Liver (tissue), 9 donors: ENCODE measurements around the gene DCAF11. TPM values are rescaled to one million over a fixed set of nuclear protein-coding genes. Genes with fewer than 3 reads are reported as not detected.

Source experiments
- DNase-seq: peaks from one replicate; pipeline ENCODE4 v3.0.0-alpha.2; 2017; ENCODE audit warnings: low spot score
- H3K27ac ChIP-seq, 2 donors: one replicate each; pipeline ENCODE4 v1.7.0; 2013; ENCODE audit warnings: inconsistent platforms in 2 of 2, low read length in 2 of 2, control low read depth in 1 of 2, low read depth in 1 of 2, mild to moderate bottlenecking in 1 of 2
- H3K27me3 ChIP-seq, 4 donors: one replicate each; pipeline versions ENCODE4 v1.6.1 to v1.7.0; 2013; ENCODE audit warnings: low read length in 3 of 4, inconsistent platforms in 1 of 4, mild to moderate bottlenecking in 1 of 4, moderate library complexity in 1 of 4; ENCODE audit not compliant: control insufficient read depth in 4 of 4, insufficient read depth in 4 of 4
- H3K36me3 ChIP-seq, 4 donors: one replicate each; pipeline versions ENCODE4 v1.6.1 to v1.7.0; 2013; ENCODE audit warnings: low read length in 3 of 4, mild to moderate bottlenecking in 3 of 4, low read depth in 1 of 4, moderate library complexity in 1 of 4; ENCODE audit not compliant: control insufficient read depth in 4 of 4, insufficient read depth in 3 of 4
- H3K4me1 ChIP-seq, 4 donors: one replicate each; pipeline versions ENCODE4 v1.6.1 to v1.7.0; 2013; ENCODE audit warnings: low read length in 3 of 4, mild to moderate bottlenecking in 3 of 4, moderate library complexity in 1 of 4; ENCODE audit not compliant: control insufficient read depth in 4 of 4, insufficient read depth in 4 of 4
- H3K4me3 ChIP-seq, 3 donors: one replicate each; pipeline versions ENCODE4 v1.6.1 to v1.7.0; 2013; ENCODE audit warnings: low read length in 3 of 3, control low read depth in 1 of 3, low read depth in 1 of 3, mild to moderate bottlenecking in 1 of 3
- H3K9ac ChIP-seq, 2 donors: one replicate each; pipeline ENCODE4 v1.7.0; 2013; ENCODE audit warnings: low read length in 2 of 2, mild to moderate bottlenecking in 2 of 2, moderate library complexity in 2 of 2, control low read depth in 1 of 2, low read depth in 1 of 2
- H3K9me3 ChIP-seq, 4 donors: one replicate each; pipeline versions ENCODE4 v1.6.1 to v1.7.0; 2013; ENCODE audit warnings: low read length in 3 of 4; ENCODE audit not compliant: control insufficient read depth in 4 of 4
- ATF3 ChIP-seq: IDR thresholded peaks from 2 replicates; pipeline ENCODE4 v1.6.1; 2016; ENCODE audit warnings: antibody characterized with exemption
- CTCF ChIP-seq: fragments of 150-350 bp; IDR thresholded peaks from 2 replicates; pipeline ENCODE4 v1.5.1; 2017; ENCODE audit warnings: improper control_type of control experiment, low read depth, low read length; ENCODE audit not compliant: missing input control
- EGR1 ChIP-seq, 2 donors: IDR thresholded peaks; 2 replicates each; pipeline ENCODE4 v1.6.1; 2016 to 2018; ENCODE audit warnings: antibody characterized with exemption in 2 of 2, low read depth in 2 of 2
- FOXA1 ChIP-seq: IDR thresholded peaks from 2 replicates; pipeline ENCODE4 v1.6.1; 2016; ENCODE audit warnings: antibody characterized with exemption
- FOXA2 ChIP-seq: IDR thresholded peaks from 2 replicates; pipeline ENCODE4 v1.6.1; 2016; ENCODE audit warnings: antibody characterized with exemption
- GABPA ChIP-seq, 2 donors: IDR thresholded peaks in 1 of 2; conservative IDR thresholded peaks in 1 of 2; 2 replicates each; pipeline ENCODE4 v1.6.1; 2016; ENCODE audit warnings: antibody characterized with exemption in 2 of 2, mild to moderate bottlenecking in 1 of 2, moderate library complexity in 1 of 2
- HNF4A ChIP-seq, 2 donors: conservative IDR thresholded peaks; 2 replicates each; pipeline ENCODE4 v1.6.1; 2016; ENCODE audit warnings: antibody characterized with exemption in 2 of 2, mild to moderate bottlenecking in 2 of 2
- HNF4G ChIP-seq: IDR thresholded peaks from 2 replicates; pipeline ENCODE4 v1.6.1; 2016; ENCODE audit warnings: antibody characterized with exemption
- JUND ChIP-seq, 2 donors: IDR thresholded peaks; 2 replicates each; pipeline ENCODE4 v1.6.1; 2016; ENCODE audit warnings: antibody characterized with exemption in 2 of 2
- MAX ChIP-seq: IDR thresholded peaks from 2 replicates; pipeline ENCODE4 v1.6.1; 2016; ENCODE audit warnings: antibody characterized with exemption
- NR2F2 ChIP-seq: IDR thresholded peaks from 2 replicates; pipeline ENCODE4 v1.6.1; 2016; ENCODE audit warnings: antibody characterized with exemption
- RAD21 ChIP-seq, 2 donors: IDR thresholded peaks; 2 replicates each; pipeline ENCODE4 v1.6.1; 2016; ENCODE audit warnings: antibody characterized with exemption in 2 of 2, mild to moderate bottlenecking in 2 of 2
- RXRA ChIP-seq, 2 donors: IDR thresholded peaks; 2 replicates each; pipeline ENCODE4 v1.6.1; 2017 to 2018; ENCODE audit warnings: antibody characterized with exemption in 2 of 2, mild to moderate bottlenecking in 1 of 2
- SP1 ChIP-seq: IDR thresholded peaks from 2 replicates; pipeline ENCODE4 v1.6.1; 2018; ENCODE audit warnings: antibody characterized with exemption, mild to moderate bottlenecking
- TAF1 ChIP-seq: conservative IDR thresholded peaks from 2 replicates; pipeline ENCODE4 v1.6.1; 2016; ENCODE audit warnings: antibody characterized with exemption, mild to moderate bottlenecking
- YY1 ChIP-seq: IDR thresholded peaks from 2 replicates; pipeline ENCODE4 v1.6.1; 2016; ENCODE audit warnings: antibody characterized with exemption, mild to moderate bottlenecking
- WGBS: extraction: QIAGEN DNeasy Blood & Tissue Kit; methylation state at CpG from one replicate; pipeline ENCODE4 v1.1.7; 2013; 5-methylcytosine and 5-hydroxymethylcytosine counted together
- polyA plus RNA-seq, 2 donors: library from polyadenylated mRNA; stranded (reverse) in 1 of 2; unstranded in 1 of 2; fragments of 200-250 nt in 1 of 2; fragments of >200 nt in 1 of 2; fragmentation: Nextera tagmentation in 1 of 2; extraction: Ambion mirVana in 1 of 2; gene quantifications; one replicate each; pipeline versions ENCODE4 v1.2.1 to v1.2.3, GENCODE V29; 2013 to 2015
- total RNA-seq, 2 donors: library from RNA; depleted of rRNA; stranded (reverse); fragments of >200 nt; gene quantifications; one replicate each; pipeline ENCODE4 v1.2.3, GENCODE V29; 2014
- TF ChIP-seq, protein P1 (sequence below): IDR thresholded peaks from 2 replicates; pipeline ENCODE4 v1.6.1; 2016; ENCODE audit warnings: antibody characterized with exemption
- TF ChIP-seq, protein P2 (sequence below): IDR thresholded peaks from 2 replicates; pipeline ENCODE4 v1.6.1; 2016; ENCODE audit warnings: antibody characterized with exemption, mild to moderate bottlenecking
- donor health status: healthy.
- donor health status: healthy.
- donor health status: healthy.
- donor health status: healthy.
- donor health status: healthy.

DCAF11 gene
- total and polyA plus RNA-seq, 4 donors, result 30.1 to 312 (median 167) TPM

- Histone ChIP-seq H3K27me3 (no peaks in the 10 kb centered on the region), H3K4me3 (peak overlapping the region in 1 of 3 donors; percentile 30), H3K36me3 (no peaks in the 10 kb centered on the region), H3K4me1 (peaks cover 10 to 47% (median 37%) of the 10 kb centered on the region in 4 donors), H3K9me3 (no peaks in the 10 kb centered on the region), H3K9ac (peak overlapping the region in 1 of 2 donors; percentile 62), H3K27ac (peak overlapping the region; percentile 72 to 83)
- 51% methylated on average over 24 of the region's 24 CpGs for WGBS
- DNase-seq, result no peak
- TF ChIP-seq JUND (IDR thresholded peaks at IDR 0.05) (no peak), RAD21 (IDR thresholded peaks at IDR 0.05) (no peak), HNF4A (conservative IDR thresholded peaks at IDR 0.05) (no peak), ATF3 (no peak), FOXA2 (no peak), CTCF (no peak), GABPA (IDR thresholded peaks at IDR 0.05 in 1 of 2, conservative IDR thresholded peaks at IDR 0.05 in 1 of 2) (no peak), TAF1 (no peak), EGR1 (IDR thresholded peaks at IDR 0.05; ENCODE audit: low read depth in 2 of 2) (no peak), NR2F2 (no peak), RXRA (IDR thresholded peaks at IDR 0.05) (no peak), MAX (no peak), YY1 (no peak), HNF4G (no peak), SP1 (no peak), FOXA1 (no peak)
- TF ChIP-seq, protein P1, sequence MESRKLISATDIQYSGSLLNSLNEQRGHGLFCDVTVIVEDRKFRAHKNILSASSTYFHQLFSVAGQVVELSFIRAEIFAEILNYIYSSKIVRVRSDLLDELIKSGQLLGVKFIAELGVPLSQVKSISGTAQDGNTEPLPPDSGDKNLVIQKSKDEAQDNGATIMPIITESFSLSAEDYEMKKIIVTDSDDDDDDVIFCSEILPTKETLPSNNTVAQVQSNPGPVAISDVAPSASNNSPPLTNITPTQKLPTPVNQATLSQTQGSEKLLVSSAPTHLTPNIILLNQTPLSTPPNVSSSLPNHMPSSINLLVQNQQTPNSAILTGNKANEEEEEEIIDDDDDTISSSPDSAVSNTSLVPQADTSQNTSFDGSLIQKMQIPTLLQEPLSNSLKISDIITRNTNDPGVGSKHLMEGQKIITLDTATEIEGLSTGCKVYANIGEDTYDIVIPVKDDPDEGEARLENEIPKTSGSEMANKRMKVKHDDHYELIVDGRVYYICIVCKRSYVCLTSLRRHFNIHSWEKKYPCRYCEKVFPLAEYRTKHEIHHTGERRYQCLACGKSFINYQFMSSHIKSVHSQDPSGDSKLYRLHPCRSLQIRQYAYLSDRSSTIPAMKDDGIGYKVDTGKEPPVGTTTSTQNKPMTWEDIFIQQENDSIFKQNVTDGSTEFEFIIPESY, result no peak
- TF ChIP-seq, protein P2, sequence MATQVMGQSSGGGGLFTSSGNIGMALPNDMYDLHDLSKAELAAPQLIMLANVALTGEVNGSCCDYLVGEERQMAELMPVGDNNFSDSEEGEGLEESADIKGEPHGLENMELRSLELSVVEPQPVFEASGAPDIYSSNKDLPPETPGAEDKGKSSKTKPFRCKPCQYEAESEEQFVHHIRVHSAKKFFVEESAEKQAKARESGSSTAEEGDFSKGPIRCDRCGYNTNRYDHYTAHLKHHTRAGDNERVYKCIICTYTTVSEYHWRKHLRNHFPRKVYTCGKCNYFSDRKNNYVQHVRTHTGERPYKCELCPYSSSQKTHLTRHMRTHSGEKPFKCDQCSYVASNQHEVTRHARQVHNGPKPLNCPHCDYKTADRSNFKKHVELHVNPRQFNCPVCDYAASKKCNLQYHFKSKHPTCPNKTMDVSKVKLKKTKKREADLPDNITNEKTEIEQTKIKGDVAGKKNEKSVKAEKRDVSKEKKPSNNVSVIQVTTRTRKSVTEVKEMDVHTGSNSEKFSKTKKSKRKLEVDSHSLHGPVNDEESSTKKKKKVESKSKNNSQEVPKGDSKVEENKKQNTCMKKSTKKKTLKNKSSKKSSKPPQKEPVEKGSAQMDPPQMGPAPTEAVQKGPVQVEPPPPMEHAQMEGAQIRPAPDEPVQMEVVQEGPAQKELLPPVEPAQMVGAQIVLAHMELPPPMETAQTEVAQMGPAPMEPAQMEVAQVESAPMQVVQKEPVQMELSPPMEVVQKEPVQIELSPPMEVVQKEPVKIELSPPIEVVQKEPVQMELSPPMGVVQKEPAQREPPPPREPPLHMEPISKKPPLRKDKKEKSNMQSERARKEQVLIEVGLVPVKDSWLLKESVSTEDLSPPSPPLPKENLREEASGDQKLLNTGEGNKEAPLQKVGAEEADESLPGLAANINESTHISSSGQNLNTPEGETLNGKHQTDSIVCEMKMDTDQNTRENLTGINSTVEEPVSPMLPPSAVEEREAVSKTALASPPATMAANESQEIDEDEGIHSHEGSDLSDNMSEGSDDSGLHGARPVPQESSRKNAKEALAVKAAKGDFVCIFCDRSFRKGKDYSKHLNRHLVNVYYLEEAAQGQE, result no peak
Observed at GRCh38 chr14:24132061-24132685, 17.6 kb downstream of the DCAF11 start.
